Measurements from ENCODE around the gene AJM1. TPM values are rescaled to one million over a fixed set of nuclear protein-coding genes. Genes with fewer than 3 reads are reported as not detected.
"Not testable (repeated sequence)": the region's sequence is repeated elsewhere in the genome, so short reads cannot be mapped to it uniquely, and the experiment has no call there.

Gene AJM1
- polyA plus RNA-seq, 3 donors, result 0.10 to 2.0 (median 0.18) TPM

- Mint-ChIP-seq H3K27ac (no peak overlapping the region), H3K4me1 (peaks cover 22% of the 10 kb centered on the region), H3K27me3 (ENCODE audit: low read depth in 3 of 3) (peaks cover 66 to 82% (median 72%) of the 10 kb centered on the region in 3 donors), H3K4me3 (peak overlapping the region; percentile 61 to 86), H3K36me3 (peaks cover 8 to 10% of the 10 kb centered on the region in 2 donors), H3K9me3 (peaks cover 0 to 18% (median 3%) of the 10 kb centered on the region in 7 donors)
- H3K27ac ChIP-seq (ENCODE audit: low read depth in 1 of 2, low read length in 2 of 2), result no peak overlapping the region
- peak; percentile 19 to 37 (median 32) for DNase-seq
- intact Hi-C loops (cut with micrococcal nuclease), result loop anchor here in 1 of 2 donors (10.0 kb wide), 1 partner anchor 145 kb away; the partner anchor contains the start of genes C8G and FBXW5
- H3K79me2 ChIP-seq (ENCODE audit: insufficient read depth, low read length), result no peaks in the 10 kb centered on the region
- no peaks in the 10 kb centered on the region for H3K36me3 ChIP-seq (replicated peaks in 1 of 2; ENCODE audit: control insufficient read depth in 1 of 2, insufficient read depth in 2 of 2, low read length in 2 of 2)
- H3K9ac ChIP-seq (ENCODE audit: insufficient read depth, low read length, poor library complexity, severe bottlenecking), result no peak overlapping the region
- peaks cover 34 to 66% of the 10 kb centered on the region in 2 donors for H3K27me3 ChIP-seq (ENCODE audit: control insufficient read depth in 2 of 2, insufficient read depth in 2 of 2, low read length in 2 of 2)
- H3K9me3 ChIP-seq (replicated peaks in 1 of 2; ENCODE audit: control insufficient read depth in 1 of 2, insufficient read depth in 1 of 2, low read length in 2 of 2), result no peaks in the 10 kb centered on the region
- H3K4me3 ChIP-seq (replicated peaks in 1 of 3; ENCODE audit: low read depth in 2 of 3, low read length in 3 of 3), result peak overlapping the region; percentile 5 to 70 (median 33)
- H3K4me2 ChIP-seq (replicated peaks; ENCODE audit: extremely low read depth, low read length, poor library complexity, severe bottlenecking), result peak overlapping the region; percentile 79
- WGBS (ENCODE audit: insufficient coverage), result 0% methylated on average over 53 of the region's 63 CpGs
- no peak for TF ChIP-seq CTCF (IDR thresholded peaks at IDR 0.05)
- H3K4me1 ChIP-seq (ENCODE audit: control insufficient read depth in 1 of 2, insufficient read depth in 2 of 2, low read length in 2 of 2), result peaks cover 18 to 26% of the 10 kb centered on the region in 2 donors
- H4K20me1 ChIP-seq (ENCODE audit: insufficient read depth, low read length), result peaks cover 7% of the 10 kb centered on the region
- no peak overlapping the region for H2AFZ ChIP-seq (ENCODE audit: insufficient read depth, low read depth, low read length, poor library complexity, severe bottlenecking)
Measured at GRCh38 chr9:136799854-136800657, 42.2 kb upstream of the AJM1 start.

- no peak overlapping the region for H3K4me2 ChIP-seq (replicated peaks; ENCODE audit: extremely low read depth, low read length, poor library complexity, severe bottlenecking)
- H4K20me1 ChIP-seq (ENCODE audit: insufficient read depth, low read length), result peaks cover 7% of the 10 kb centered on the region
- H3K79me2 ChIP-seq (ENCODE audit: insufficient read depth, low read length), result no peaks in the 10 kb centered on the region
- Mint-ChIP-seq H3K27ac (no peak overlapping the region), H3K4me3 (peak overlapping the region in 1 of 2 donors; percentile 86), H3K9me3 (peaks cover 0 to 16% (median 2%) of the 10 kb centered on the region in 7 donors), H3K4me1 (peaks cover 28% of the 10 kb centered on the region), H3K36me3 (peaks cover 13 to 17% of the 10 kb centered on the region in 2 donors), H3K27me3 (ENCODE audit: low read depth in 3 of 3) (peaks cover 48 to 60% (median 51%) of the 10 kb centered on the region in 3 donors)
- H3K4me3 ChIP-seq (replicated peaks in 1 of 3; ENCODE audit: low read depth in 2 of 3, low read length in 3 of 3), result no peak overlapping the region
- no peaks in the 10 kb centered on the region for H3K9me3 ChIP-seq (replicated peaks in 1 of 2; ENCODE audit: control insufficient read depth in 1 of 2, insufficient read depth in 1 of 2, low read length in 2 of 2)
- peaks cover 34 to 48% of the 10 kb centered on the region in 2 donors for H3K27me3 ChIP-seq (ENCODE audit: control insufficient read depth in 2 of 2, insufficient read depth in 2 of 2, low read length in 2 of 2)
- DNase-seq, result no peak
- peaks cover 23 to 33% of the 10 kb centered on the region in 2 donors for H3K4me1 ChIP-seq (ENCODE audit: control insufficient read depth in 1 of 2, insufficient read depth in 2 of 2, low read length in 2 of 2)
- no peak for TF ChIP-seq CTCF (IDR thresholded peaks at IDR 0.05)
- WGBS (ENCODE audit: insufficient coverage), result 94% methylated on average over 4 of the region's 6 CpGs
- no peak overlapping the region for H3K9ac ChIP-seq (ENCODE audit: insufficient read depth, low read length, poor library complexity, severe bottlenecking)
- no peak overlapping the region for H2AFZ ChIP-seq (ENCODE audit: insufficient read depth, low read depth, low read length, poor library complexity, severe bottlenecking)
- intact Hi-C loops (cut with micrococcal nuclease), result loop anchor here in 1 of 2 donors (10.0 kb wide), 1 partner anchor 142 kb away; the partner anchor contains the start of genes C8G and FBXW5
- no peak overlapping the region for H3K27ac ChIP-seq (ENCODE audit: low read depth in 1 of 2, low read length in 2 of 2)
- H3K36me3 ChIP-seq (replicated peaks in 1 of 2; ENCODE audit: control insufficient read depth in 1 of 2, insufficient read depth in 2 of 2, low read length in 2 of 2), result no peaks in the 10 kb centered on the region
Measured at GRCh38 chr9:136802321-136802720, 40.0 kb upstream of the AJM1 start.

- peaks cover 42 to 52% (median 43%) of the 10 kb centered on the region in 3 donors for H3K27me3 Mint-ChIP-seq (ENCODE audit: low read depth in 3 of 3)
- intact Hi-C loops (cut with micrococcal nuclease), result loop anchor here in 1 of 2 donors (10.0 kb wide), 1 partner anchor 142 kb away; the partner anchor contains the start of genes C8G and FBXW5
- H3K4me1 ChIP-seq (ENCODE audit: control insufficient read depth in 1 of 2, insufficient read depth in 2 of 2, low read length in 2 of 2), result peaks cover 23 to 35% of the 10 kb centered on the region in 2 donors
Measured at GRCh38 chr9:136803009-136803550, 39.2 kb upstream of the AJM1 start.

More at GRCh38 chr9:136803009-136803550, 39.2 kb upstream of the AJM1 start:
- H3K9ac ChIP-seq (ENCODE audit: insufficient read depth, low read length, poor library complexity, severe bottlenecking); H3K9me3 ChIP-seq (replicated peaks in 1 of 2; ENCODE audit: control insufficient read depth in 1 of 2, insufficient read depth in 1 of 2, low read length in 2 of 2); H3K4me3 Mint-ChIP-seq; H3K4me3 ChIP-seq (replicated peaks in 1 of 3; ENCODE audit: low read depth in 2 of 3, low read length in 3 of 3); H4K20me1 ChIP-seq (ENCODE audit: insufficient read depth, low read length); H2AFZ ChIP-seq (ENCODE audit: insufficient read depth, low read depth, low read length, poor library complexity, severe bottlenecking); H3K36me3 ChIP-seq (replicated peaks in 1 of 2; ENCODE audit: control insufficient read depth in 1 of 2, insufficient read depth in 2 of 2, low read length in 2 of 2); H3K27ac ChIP-seq (ENCODE audit: low read depth in 1 of 2, low read length in 2 of 2); DNase-seq; H3K79me2 ChIP-seq (ENCODE audit: insufficient read depth, low read length); H3K27ac Mint-ChIP-seq; H3K4me2 ChIP-seq (replicated peaks; ENCODE audit: extremely low read depth, low read length, poor library complexity, severe bottlenecking): not testable (repeated sequence)
- Mint-ChIP-seq H3K9me3 (peaks cover 0 to 14% (median 1%) of the 10 kb centered on the region in 7 donors), H3K4me1 (peaks cover 28% of the 10 kb centered on the region), H3K36me3 (peaks cover 13 to 17% of the 10 kb centered on the region in 2 donors)
- WGBS (ENCODE audit: insufficient coverage), result 82% methylated on average over 2 of the region's 9 CpGs
- H3K27me3 ChIP-seq (ENCODE audit: control insufficient read depth in 2 of 2, insufficient read depth in 2 of 2, low read length in 2 of 2), result peaks cover 32 to 43% of the 10 kb centered on the region in 2 donors
